ENCODE measurements around the gene TMEM175. TPM values are rescaled to one million over a fixed set of nuclear protein-coding genes. Genes with fewer than 3 reads are reported as not detected.
A peak's percentile ranks its signal among the peaks of the same experiment; 100 is the strongest.

Gene TMEM175
- total and polyA plus RNA-seq, 2 of the 8 experiments (the other 6 are each of a cell fraction or from before 2014, with no cell fraction given) = 4.9 to 20.7 TPM

GRCh38 chr4:963276-964225 lies 31.3 kb downstream of the TMEM175 start:
- Histone ChIP-seq H2BK120ac (replicated peaks; ENCODE audit: low read depth, low read length) (no peak overlapping the region), H3K18ac (ENCODE audit: extremely low read depth, low read length) (no peak overlapping the region), H3K4me2 (ENCODE audit: insufficient read depth in 1 of 2, low read depth in 2 of 2, low read length in 2 of 2) (no peak overlapping the region), H4K8ac (ENCODE audit: extremely low read depth, insufficient read depth, low read length) (peak overlapping the region; percentile 92; the same call in 1 of the 2 replicates), H3K4me1 (replicated peaks in 1 of 4; ENCODE audit: control insufficient read depth in 3 of 4, insufficient read depth in 4 of 4, low read length in 3 of 4) (peaks cover 0 to 4% (median 1%) of the 10 kb centered on the region in 4 experiments; a peak in 3 of 7 replicates), H2AFZ (ENCODE audit: low read length) (no peak overlapping the region), H2AK5ac (ENCODE audit: low read depth, low read length) (no peak overlapping the region), H3K27me3 (replicated peaks in 1 of 4; ENCODE audit: control insufficient read depth in 3 of 4, extremely low read depth in 1 of 4, insufficient read depth in 3 of 4, low read length in 3 of 4) (peaks cover 8 to 11% (median 10%) of the 10 kb centered on the region in 4 experiments; a peak in 6 of 7 replicates), H4K5ac (ENCODE audit: insufficient read length, low read depth, low read length) (no peak overlapping the region), H3K4me3 (ENCODE audit: extremely low read depth in 1 of 4, insufficient read depth in 2 of 4, low read depth in 3 of 4, low read length in 4 of 4) (no peak overlapping the region), H3K23ac (ENCODE audit: insufficient read length) (no peak overlapping the region), H3K23me2 (ENCODE audit: low read depth, low read length) (peaks cover 6% of the 10 kb centered on the region; the same call in 1 of the 2 replicates), H4K91ac (replicated peaks; ENCODE audit: insufficient read length, low read length) (no peak overlapping the region), H2BK12ac (ENCODE audit: low read depth, low read length) (no peak overlapping the region), H4K20me1 (replicated peaks in 1 of 2; ENCODE audit: control insufficient read depth in 1 of 2, insufficient read depth in 2 of 2, low read length in 2 of 2) (peaks cover 0 to 10% of the 10 kb centered on the region in 2 experiments), H3K14ac (ENCODE audit: insufficient read length) (no peak overlapping the region), H3K79me1 (ENCODE audit: low read depth, low read length) (no peaks in the 10 kb centered on the region), H2BK20ac (ENCODE audit: low read length) (no peak overlapping the region), H3K9ac (replicated peaks in 1 of 4; ENCODE audit: extremely low read depth in 1 of 4, low read depth in 3 of 4, low read length in 3 of 4) (no peak overlapping the region), H3K79me2 (ENCODE audit: control insufficient read depth in 1 of 2, insufficient read depth in 2 of 2, low read length in 2 of 2) (no peaks in the 10 kb centered on the region), H3K9me3 (ENCODE audit: insufficient read depth in 2 of 2, low read depth in 1 of 2, low read length in 1 of 2) (no peaks in the 10 kb centered on the region), H3K4ac (replicated peaks; ENCODE audit: insufficient read length, low read depth, low read length) (no peak overlapping the region), H2BK5ac (ENCODE audit: low read depth, low read length) (no peak overlapping the region), H3K27ac (ENCODE audit: low read depth, low read length) (no peak overlapping the region), H2BK15ac (ENCODE audit: low read length) (no peak overlapping the region), H3K56ac (replicated peaks; ENCODE audit: insufficient read length, low read depth, low read length) (no peak overlapping the region), H3K36me3 (ENCODE audit: control insufficient read depth in 2 of 4, insufficient read depth in 4 of 4, low read length in 3 of 4) (no peaks in the 10 kb centered on the region)
- no peak for FAIRE-seq
- no peak for TF ChIP-seq GTF2F1 (IDR thresholded peaks at IDR 0.05; ENCODE audit: borderline replicate concordance, low read depth, low read length)
- no peak for TF ChIP-seq RBBP5 (IDR thresholded peaks at IDR 0.05; ENCODE audit: borderline replicate concordance, low read depth, low read length)
- TF ChIP-seq EP300 (IDR thresholded peaks at IDR 0.05; ENCODE audit: borderline replicate concordance in 1 of 2, low read depth in 2 of 2, low read length in 2 of 2) = no peak
- TF ChIP-seq ATF3 (IDR thresholded peaks at IDR 0.05; ENCODE audit: insufficient read depth, low read depth, low read length) = no peak
- no peak for TF ChIP-seq ZNF274 (IDR thresholded peaks at IDR 0.05; ENCODE audit: borderline replicate concordance, extremely low read depth, low read length)
- no peak for TF ChIP-seq GABPA (IDR thresholded peaks at IDR 0.05; ENCODE audit: borderline replicate concordance, insufficient read depth, low read length)
- no peak for TF ChIP-seq SAP30 (IDR thresholded peaks at IDR 0.05; ENCODE audit: insufficient read depth, insufficient replicate concordance, low read length)
- no peak for DNase-seq (ENCODE audit: low read depth in 1 of 2, low spot score in 2 of 2)
- POLR2A ChIA-PET (ENCODE audit: partially characterized antibody) = no interaction called here
- CTCF ChIA-PET (ENCODE audit: partially characterized antibody) = interaction anchor here (0.6 to 1.7 kb wide), 6 partner anchors 18 to 273 kb away, joined by 3 to 4 read pairs (median 3); partner anchors contain the start of genes IDUA and SLC26A1
- WGBS, 2 experiments (ENCODE audit: extremely low coverage in 1 of 2, insufficient coverage in 1 of 2, insufficient read length in 1 of 2, insufficient replicate concordance in 2 of 2, low coverage in 1 of 2, low lambda C conversion rate in 2 of 2, missing lambda C conversion rate in 1 of 2) = 96% methylated on average over 34 of the region's 39 CpGs; no CpG with 5 or more reads in 1 of the 2 experiments
